ENCODE results near the gene TEX14.
"Not testable (repeated sequence)": the region's sequence is repeated elsewhere in the genome, so short reads cannot be mapped to it uniquely, and the experiment has no call there.

TEX14 gene

GRCh38 chr17:58691701-58692238 is at the start of gene TEX14:
Gene TEX14, minus strand, starts transcription at chr17:58692045. Its CDS starts 40,044 bp downstream, at chr17:58652001.
- DNase-seq: no peak

GRCh38 chr17:58741121-58741625 is 49.3 kb upstream of the TEX14 start:
- no peak for DNase-seq

- DNase-seq: no peak
Observed at GRCh38 chr17:58734811-58735210, 43.0 kb upstream of the TEX14 start.

GRCh38 chr17:58734040-58734439 is 42.2 kb upstream of the TEX14 start:
- DNase-seq: no peak

- DNase-seq: no peak
Observed at GRCh38 chr17:58730937-58731336, 39.1 kb upstream of the TEX14 start.

GRCh38 chr17:58728798-58729197 is 37.0 kb upstream of the TEX14 start:
- no peak for DNase-seq

- no peak for DNase-seq
Observed at GRCh38 chr17:58722696-58723095, 30.9 kb upstream of the TEX14 start.

GRCh38 chr17:58722274-58722673 is 30.4 kb upstream of the TEX14 start:
- no peak for DNase-seq

- DNase-seq: no peak
Observed at GRCh38 chr17:58710948-58711552, 19.2 kb upstream of the TEX14 start.

GRCh38 chr17:58706351-58707140 is 14.7 kb upstream of the TEX14 start:
- DNase-seq: no peak

GRCh38 chr17:58703916-58704286 is 12.1 kb upstream of the TEX14 start:
- DNase-seq: no peak

GRCh38 chr17:58703137-58703915 is 11.5 kb upstream of the TEX14 start:
- DNase-seq: no peak

- no peak for DNase-seq
Observed at GRCh38 chr17:58702708-58703107, 10.9 kb upstream of the TEX14 start.

GRCh38 chr17:58702045-58702476 is 10.2 kb upstream of the TEX14 start:
- no peak for DNase-seq

- DNase-seq: no peak
Observed at GRCh38 chr17:58699771-58700170, 7.9 kb upstream of the TEX14 start.

GRCh38 chr17:58694826-58695225 is 3.0 kb upstream of the TEX14 start:
- DNase-seq: no peak

GRCh38 chr17:58694302-58694701 is 2.5 kb upstream of the TEX14 start:
- DNase-seq: no peak

GRCh38 chr17:58693751-58694150 is 1.9 kb upstream of the TEX14 start:
- no peak for DNase-seq

- no peak for DNase-seq
Observed at GRCh38 chr17:58693208-58693607, 1.4 kb upstream of the TEX14 start.

GRCh38 chr17:58692239-58693055 is 602 bp upstream of the TEX14 start, which contains the start of gene RAD51C:
Gene RAD51C, plus strand, starts transcription at chr17:58692602. Its CDS starts 42 bp downstream, at chr17:58692644.
- peak; percentile 95 for DNase-seq

- not testable (repeated sequence) for DNase-seq
Observed at GRCh38 chr17:58690033-58690432, 1.8 kb downstream of the TEX14 start.

- DNase-seq: no peak
Observed at GRCh38 chr17:58688521-58688920, 3.3 kb downstream of the TEX14 start.

Data from activated effector memory CD4-positive, alpha-beta T cell treated with anti-CD3 and anti-CD28 coated beads, Interleukin-2, amount 50 U/mL, for 16 hours (primary cell).